ENCODE measurements around the gene EXOC6. TPM values are rescaled to one million over a fixed set of nuclear protein-coding genes. Genes with fewer than 3 reads are reported as not detected.

The EXOC6 gene
- total and polyA plus RNA-seq, 2 of the 13 experiments (the other 11 are each of a cell fraction or from before 2014, with no cell fraction given): 22.2 to 29.2 TPM

DNA sequence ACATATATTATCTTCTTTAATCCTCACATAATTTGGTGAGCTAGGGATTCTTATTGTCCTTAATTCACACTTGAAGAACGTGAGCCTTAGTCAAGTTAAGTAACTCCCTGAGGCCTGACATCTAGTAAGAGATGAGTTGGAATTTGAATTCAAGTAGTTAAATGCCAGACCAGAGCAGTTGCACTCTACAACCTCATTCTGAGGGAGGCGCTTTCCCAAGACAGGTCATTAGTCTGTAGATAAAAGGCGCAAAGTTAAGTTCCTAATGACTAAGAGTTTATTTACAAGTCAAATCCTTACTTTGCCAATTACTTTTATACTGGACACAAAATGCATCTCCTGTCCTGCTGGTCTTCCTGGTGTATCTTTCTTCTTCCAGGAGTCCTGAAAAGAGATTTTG is 3.6 kb upstream of the EXOC6 start (continued):
- no peak for TF ChIP-seq ZNF350 (CRISPR knock-in tag; IDR thresholded peaks at IDR 0.05; ENCODE audit: borderline replicate concordance, low read depth)
- no peak for TF ChIP-seq EP300 (IDR thresholded peaks at IDR 0.05; ENCODE audit: low read depth in 2 of 2, low read length in 2 of 2)
- no peak for TF ChIP-seq EP300 (CRISPR knock-in tag; IDR thresholded peaks at IDR 0.05; ENCODE audit: borderline replicate concordance)

DNA sequence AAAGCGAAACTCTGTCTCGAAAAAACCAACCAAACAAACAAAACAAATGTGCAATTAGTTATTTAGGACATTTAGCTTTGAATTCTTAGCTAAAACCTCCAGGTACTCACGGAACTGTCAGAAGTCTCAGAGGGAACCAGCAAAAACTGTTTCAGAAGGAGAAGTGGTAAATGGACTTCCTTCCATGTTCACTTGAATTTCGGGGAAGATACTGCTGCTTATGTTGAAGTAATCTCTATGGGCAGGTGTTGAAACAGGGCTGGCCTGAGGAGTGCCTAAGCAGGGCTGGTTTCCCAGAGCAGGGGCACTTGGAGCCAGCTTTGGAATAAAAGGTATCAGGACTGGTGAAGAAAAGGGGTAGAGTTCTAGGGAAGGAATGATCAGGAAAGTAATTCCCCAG is 2.4 kb upstream of the EXOC6 start:
- CTCF ChIA-PET (ENCODE audit: low intra/inter-chr PET ratio, low total read pairs): no interaction called here
- no peak for FAIRE-seq
- H2AFZ ChIP-seq (ENCODE audit: low read length): no peak overlapping the region
- in situ Hi-C loops (cut with HindIII; ENCODE audit: extremely low pct_ligation_motif_present, low pct_unique_long_range_greater_than_20kb): no loop called here
- H3K27me3 ChIP-seq (ENCODE audit: control insufficient read depth in 1 of 2, insufficient read depth in 2 of 2, low read length in 2 of 2): no peaks in the 10 kb centered on the region; a peak in 1 of 5 replicates
- H3K79me2 ChIP-seq (ENCODE audit: insufficient read depth, low read length): peaks cover 14% of the 10 kb centered on the region
- no peak for DNase-seq (ENCODE audit: low spot score)
- no peak overlapping the region for H3K4me2 ChIP-seq (ENCODE audit: low read depth, low read length)
- H3K27ac ChIP-seq (ENCODE audit: extremely low read length, insufficient read depth, low read length): no peak overlapping the region
- no TSS peak for BruUV-seq (replicated peaks)
- POLR2A ChIA-PET: no interaction called here
- TF ChIP-seq ZNF235 (CRISPR knock-in tag; IDR thresholded peaks at IDR 0.05; ENCODE audit: borderline replicate concordance): no peak
- TF ChIP-seq ONECUT2 (CRISPR knock-in tag; IDR thresholded peaks at IDR 0.05): no peak
- TF ChIP-seq ZNF354B (CRISPR knock-in tag; IDR thresholded peaks at IDR 0.05): no peak
- TF ChIP-seq SMARCE1 (IDR thresholded peaks at IDR 0.05; ENCODE audit: borderline replicate concordance): no peak
- TF ChIP-seq ZBTB8A (CRISPR knock-in tag; IDR thresholded peaks at IDR 0.05; ENCODE audit: borderline replicate concordance, low read depth): no peak
- no peak for TF ChIP-seq TOE1 (CRISPR knock-in tag; IDR thresholded peaks at IDR 0.05)
- ATAC-seq: no peak
- H3K9me3 ChIP-seq (ENCODE audit: low read length): no peaks in the 10 kb centered on the region
- H3K9ac ChIP-seq (ENCODE audit: insufficient read depth, low read depth, low read length): no peak overlapping the region
- intact Hi-C loops (cut with micrococcal nuclease; ENCODE audit: unreplicated experiment): loop anchor here (5.0 kb wide), 1 partner anchor 254 kb away; the partner anchor contains the start of gene KIF11
- 68% methylated on average over 4 of the region's 4 CpGs for WGBS (ENCODE audit: low lambda C conversion rate)
- H3K36me3 ChIP-seq (replicated peaks in 1 of 2; ENCODE audit: control insufficient read depth in 1 of 2, insufficient read depth in 2 of 2, low read length in 2 of 2): no peaks in the 10 kb centered on the region
- peaks cover 46% of the 10 kb centered on the region for H3K4me1 ChIP-seq (ENCODE audit: insufficient read depth, low read length)
- H3K4me3 ChIP-seq (replicated peaks in 1 of 3; ENCODE audit: insufficient read depth in 1 of 3, low read depth in 2 of 3, low read length in 3 of 3): no peak overlapping the region
- no peaks in the 10 kb centered on the region; the same call in 1 of the 2 replicates for H4K20me1 ChIP-seq (ENCODE audit: insufficient read depth, low read length)
